Measurements from ENCODE around the gene DAAM1. TPM values are rescaled to one million over a fixed set of nuclear protein-coding genes. Genes with fewer than 3 reads are reported as not detected.

DAAM1 gene
- total RNA-seq, 1 experiment from 2014 or later, result 11.5 TPM

- Histone ChIP-seq H3K27me3 (replicated peaks; ENCODE audit: insufficient read depth, low read depth, low read length, poor library complexity) (peaks cover 25% of the 10 kb centered on the region), H3K27ac (ENCODE audit: low read depth, low read length, poor library complexity, severe bottlenecking) (peak overlapping the region; percentile 45), H3K36me3 (ENCODE audit: insufficient read depth, low read length, poor library complexity, severe bottlenecking) (no peaks in the 10 kb centered on the region), H3K4me3 (ENCODE audit: low read depth, low read length, poor library complexity, severe bottlenecking) (peak overlapping the region; percentile 87), H3K9me3 (ENCODE audit: low read depth, low read length, poor library complexity, severe bottlenecking) (no peaks in the 10 kb centered on the region), H3K4me1 (ENCODE audit: insufficient read depth, low read length, poor library complexity, severe bottlenecking) (no peaks in the 10 kb centered on the region)
- DNase-seq (ENCODE audit: low spot score), result peak; percentile 28
- BruUV-seq (replicated peaks), result TSS peak; percentile 41
- ChIA-PET CTCF (interaction anchor here (1.2 kb wide), 1 partner anchor 295 kb away, joined by 3 read pairs; the partner anchor contains the start of gene L3HYPDH), POLR2A (ENCODE audit: low non-redundant PET) (no interaction called here)
- TF ChIP-seq EZH2 (IDR thresholded peaks at IDR 0.05; ENCODE audit: borderline replicate concordance, low read depth, low read length, poor library complexity, severe bottlenecking) (no peak), CTCF (conservative IDR thresholded peaks at IDR 0.05; ENCODE audit: low read depth, low read length) (no peak)
- intact Hi-C loops (cut with micrococcal nuclease; ENCODE audit: unreplicated experiment), result no loop called here
Observed at GRCh38 chr14:59189091-59189785, 771 bp downstream of the DAAM1 start.

GRCh38 chr14:59189786-59190368 lies 1.4 kb downstream of the DAAM1 start:
- ChIA-PET CTCF (no interaction called here), POLR2A (ENCODE audit: low non-redundant PET) (no interaction called here)
- Histone ChIP-seq H3K4me3 (ENCODE audit: low read depth, low read length, poor library complexity, severe bottlenecking) (peak overlapping the region; percentile 87), H3K36me3 (ENCODE audit: insufficient read depth, low read length, poor library complexity, severe bottlenecking) (no peaks in the 10 kb centered on the region), H3K9me3 (ENCODE audit: low read depth, low read length, poor library complexity, severe bottlenecking) (no peaks in the 10 kb centered on the region), H3K4me1 (ENCODE audit: insufficient read depth, low read length, poor library complexity, severe bottlenecking) (no peaks in the 10 kb centered on the region), H3K27ac (ENCODE audit: low read depth, low read length, poor library complexity, severe bottlenecking) (no peak overlapping the region), H3K27me3 (replicated peaks; ENCODE audit: insufficient read depth, low read depth, low read length, poor library complexity) (peaks cover 21% of the 10 kb centered on the region)
- TF ChIP-seq EZH2 (IDR thresholded peaks at IDR 0.05; ENCODE audit: borderline replicate concordance, low read depth, low read length, poor library complexity, severe bottlenecking) (no peak), CTCF (conservative IDR thresholded peaks at IDR 0.05; ENCODE audit: low read depth, low read length) (no peak)
- intact Hi-C loops (cut with micrococcal nuclease; ENCODE audit: unreplicated experiment), result no loop called here
- BruUV-seq (replicated peaks), result no TSS peak
- DNase-seq (ENCODE audit: low spot score), result peak; percentile 85

- intact Hi-C loops (cut with micrococcal nuclease; ENCODE audit: unreplicated experiment), result no loop called here
- no peak for DNase-seq (ENCODE audit: low spot score)
Observed at GRCh38 chr14:59190372-59190771, 1.9 kb downstream of the DAAM1 start.

More at GRCh38 chr14:59190372-59190771, 1.9 kb downstream of the DAAM1 start:
- BruUV-seq (replicated peaks), result no TSS peak
- Histone ChIP-seq H3K4me1 (ENCODE audit: insufficient read depth, low read length, poor library complexity, severe bottlenecking) (no peaks in the 10 kb centered on the region), H3K9me3 (ENCODE audit: low read depth, low read length, poor library complexity, severe bottlenecking) (no peaks in the 10 kb centered on the region), H3K27ac (ENCODE audit: low read depth, low read length, poor library complexity, severe bottlenecking) (no peak overlapping the region), H3K36me3 (ENCODE audit: insufficient read depth, low read length, poor library complexity, severe bottlenecking) (no peaks in the 10 kb centered on the region), H3K4me3 (ENCODE audit: low read depth, low read length, poor library complexity, severe bottlenecking) (peak overlapping the region; percentile 87), H3K27me3 (replicated peaks; ENCODE audit: insufficient read depth, low read depth, low read length, poor library complexity) (peaks cover 18% of the 10 kb centered on the region)
- TF ChIP-seq EZH2 (IDR thresholded peaks at IDR 0.05; ENCODE audit: borderline replicate concordance, low read depth, low read length, poor library complexity, severe bottlenecking), result no peak
- no peak for TF ChIP-seq CTCF (conservative IDR thresholded peaks at IDR 0.05; ENCODE audit: low read depth, low read length)
- CTCF ChIA-PET, result no interaction called here
- POLR2A ChIA-PET (ENCODE audit: low non-redundant PET), result no interaction called here
